ENCODE measurements around the gene C1QTNF12. TPM values are rescaled to one million over a fixed set of nuclear protein-coding genes. Genes with fewer than 3 reads are reported as not detected.

Gene C1QTNF12
- total RNA-seq, 1 donor = 0.36 TPM

DNA sequence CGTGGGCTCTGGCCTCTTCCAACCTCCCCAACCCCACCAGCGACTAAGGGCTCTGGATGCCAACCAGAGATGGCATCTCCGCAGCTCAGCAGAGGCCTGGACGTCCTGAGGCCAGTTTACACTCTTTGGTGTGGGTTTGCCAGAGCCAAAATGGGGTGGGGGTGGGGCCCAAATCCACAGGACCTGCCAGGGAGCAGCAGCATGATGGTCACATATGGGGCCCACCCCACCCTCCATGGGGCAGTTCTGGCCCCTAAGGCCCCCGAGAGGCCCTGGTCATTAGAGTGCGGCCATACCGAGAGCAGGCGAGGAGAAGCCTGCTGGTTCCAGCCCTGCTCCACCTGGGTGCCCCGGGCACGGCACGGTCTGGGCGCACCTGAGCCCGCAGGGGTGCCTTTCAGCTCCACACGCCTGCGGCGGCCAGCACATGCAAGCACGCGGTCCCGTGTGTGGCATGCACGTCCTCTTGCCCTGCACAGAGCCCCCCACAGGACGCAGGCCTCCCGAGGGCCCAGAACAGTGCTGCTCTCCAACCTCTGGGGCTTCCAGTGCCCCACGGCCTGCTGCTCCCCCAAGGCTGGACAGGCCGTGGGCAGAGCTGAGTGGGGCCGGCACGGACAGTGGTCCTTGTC lies 4.8 kb downstream of the C1QTNF12 start:
- Histone ChIP-seq H3K27ac (ENCODE audit: low read depth, low read length) (no peak overlapping the region), H3K4me3 (ENCODE audit: insufficient read depth, low read length) (no peak overlapping the region), H4K20me1 (ENCODE audit: insufficient read depth, low read length) (peaks cover 3% of the 10 kb centered on the region), H3K79me2 (ENCODE audit: insufficient read depth, low read length) (no peaks in the 10 kb centered on the region), H3K4me2 (ENCODE audit: insufficient read depth, low read length) (no peak overlapping the region), H3K9me3 (ENCODE audit: low read depth, low read length) (no peaks in the 10 kb centered on the region), H3K4me1 (ENCODE audit: insufficient read depth, low read length) (no peaks in the 10 kb centered on the region), H3K27me3 (ENCODE audit: insufficient read depth, low read length) (peaks cover 25% of the 10 kb centered on the region), H2AFZ (ENCODE audit: low read length) (no peak overlapping the region), H3K36me3 (ENCODE audit: insufficient read depth, low read length) (no peaks in the 10 kb centered on the region)
- no peak for TF ChIP-seq CTCF (IDR thresholded peaks at IDR 0.05; ENCODE audit: extremely low read depth, low read depth, low read length)
- peak; percentile 92 for DNase-seq (ENCODE audit: insufficient read length, low spot score, missing footprints)

DNA sequence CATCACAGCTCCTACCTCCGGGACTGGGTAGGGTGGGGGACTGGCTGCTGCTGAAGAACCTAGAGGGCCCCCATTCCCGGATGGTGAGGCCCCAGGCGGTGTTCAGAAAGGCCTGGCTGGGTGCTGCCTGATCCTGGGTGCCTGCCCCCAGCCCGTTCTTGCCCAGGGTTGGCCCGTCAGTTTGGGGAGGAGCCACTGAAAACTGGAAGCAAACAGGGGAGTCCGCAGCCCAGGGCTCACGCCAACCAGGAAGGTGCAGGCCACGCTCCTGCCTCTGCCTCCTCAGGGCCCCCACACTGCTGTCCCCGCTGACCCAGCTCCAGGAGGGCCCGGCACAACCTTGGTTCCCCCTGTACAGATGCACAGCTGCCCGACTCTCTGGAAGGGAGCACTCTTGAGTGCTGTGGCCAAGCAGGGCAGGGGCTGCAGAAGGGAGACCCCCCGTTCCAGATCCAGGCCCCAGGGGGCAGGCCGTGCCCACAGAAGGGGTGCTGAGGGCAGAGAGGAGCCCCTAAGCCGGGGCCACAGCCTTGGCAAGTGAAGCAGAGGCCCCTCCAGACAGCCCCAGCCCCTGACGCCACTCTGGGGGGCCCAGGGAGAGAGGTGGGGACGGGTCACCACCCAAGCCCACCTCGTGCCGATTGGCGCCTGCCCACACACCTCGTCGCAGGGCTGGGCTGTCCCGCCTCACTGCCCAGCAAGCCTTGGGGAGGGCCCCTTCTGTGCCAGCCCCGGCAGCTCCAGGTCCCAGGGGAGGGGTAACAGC lies 5.5 kb downstream of the C1QTNF12 start:
- Histone ChIP-seq H3K27ac (ENCODE audit: low read depth, low read length) (no peak overlapping the region), H3K36me3 (ENCODE audit: insufficient read depth, low read length) (no peaks in the 10 kb centered on the region), H3K4me3 (ENCODE audit: insufficient read depth, low read length) (no peak overlapping the region), H4K20me1 (ENCODE audit: insufficient read depth, low read length) (peaks cover 3% of the 10 kb centered on the region), H3K27me3 (ENCODE audit: insufficient read depth, low read length) (peaks cover 25% of the 10 kb centered on the region), H3K79me2 (ENCODE audit: insufficient read depth, low read length) (no peaks in the 10 kb centered on the region), H3K9me3 (ENCODE audit: low read depth, low read length) (no peaks in the 10 kb centered on the region), H2AFZ (ENCODE audit: low read length) (no peak overlapping the region), H3K4me2 (ENCODE audit: insufficient read depth, low read length) (no peak overlapping the region), H3K4me1 (ENCODE audit: insufficient read depth, low read length) (no peaks in the 10 kb centered on the region)
- DNase-seq (ENCODE audit: insufficient read length, low spot score, missing footprints) = peak; percentile 95
- TF ChIP-seq CTCF (IDR thresholded peaks at IDR 0.05; ENCODE audit: extremely low read depth, low read depth, low read length) = no peak

GRCh38 chr1:1240348-1240732 lies 6.2 kb downstream of the C1QTNF12 start:
- H3K27ac ChIP-seq (ENCODE audit: low read depth, low read length) = no peak overlapping the region
- no peak overlapping the region for H2AFZ ChIP-seq (ENCODE audit: low read length)
- no peak overlapping the region for H3K4me3 ChIP-seq (ENCODE audit: insufficient read depth, low read length)
- peak; percentile 91 for DNase-seq (ENCODE audit: insufficient read length, low spot score, missing footprints)
- H3K79me2 ChIP-seq (ENCODE audit: insufficient read depth, low read length) = no peaks in the 10 kb centered on the region
- no peaks in the 10 kb centered on the region for H3K9me3 ChIP-seq (ENCODE audit: low read depth, low read length)
- TF ChIP-seq CTCF (IDR thresholded peaks at IDR 0.05; ENCODE audit: extremely low read depth, low read depth, low read length) = no peak
- H4K20me1 ChIP-seq (ENCODE audit: insufficient read depth, low read length) = peaks cover 5% of the 10 kb centered on the region
- no peaks in the 10 kb centered on the region for H3K4me1 ChIP-seq (ENCODE audit: insufficient read depth, low read length)
- no peaks in the 10 kb centered on the region for H3K36me3 ChIP-seq (ENCODE audit: insufficient read depth, low read length)
- H3K27me3 ChIP-seq (ENCODE audit: insufficient read depth, low read length) = peaks cover 25% of the 10 kb centered on the region
- no peak overlapping the region for H3K4me2 ChIP-seq (ENCODE audit: insufficient read depth, low read length)

DNA sequence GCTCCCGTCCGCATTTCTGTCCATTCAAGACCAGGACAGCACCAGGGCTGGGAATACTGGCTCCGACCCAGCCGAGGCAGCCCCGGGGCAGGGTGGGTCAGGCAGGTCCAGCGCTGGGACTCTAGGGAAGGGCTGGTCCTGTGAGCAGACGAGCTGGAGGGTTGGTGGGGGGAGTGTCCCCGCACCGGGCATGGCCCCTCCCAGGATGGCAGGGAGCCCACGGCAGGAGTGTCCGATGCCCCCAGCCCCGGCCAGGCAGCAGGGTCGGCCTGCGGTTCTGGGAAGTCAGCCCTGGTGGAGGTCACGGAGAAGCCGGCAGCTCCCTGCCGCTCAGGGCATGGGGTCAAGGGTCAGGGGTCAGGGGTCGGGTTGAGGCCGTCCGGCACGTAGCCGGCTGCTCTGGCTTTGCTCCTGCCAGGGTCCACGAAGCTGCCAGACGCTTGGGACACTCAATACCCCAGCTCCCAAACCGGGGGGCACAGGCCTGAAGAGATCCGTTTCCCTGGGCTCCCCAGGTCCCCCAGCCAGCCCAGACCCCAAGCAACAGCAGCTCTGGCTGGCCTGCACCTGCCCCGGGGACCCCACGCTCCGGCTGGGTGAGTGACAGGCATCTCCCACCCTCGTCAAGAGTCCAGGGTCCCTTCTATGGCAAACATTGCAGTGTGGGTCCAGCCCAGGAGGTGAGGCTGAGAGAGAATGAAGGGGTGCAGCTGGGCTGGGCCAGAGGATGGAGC lies 6.7 kb downstream of the C1QTNF12 start:
- peaks cover 7% of the 10 kb centered on the region for H4K20me1 ChIP-seq (ENCODE audit: insufficient read depth, low read length)
- no peaks in the 10 kb centered on the region for H3K4me1 ChIP-seq (ENCODE audit: insufficient read depth, low read length)
- no peaks in the 10 kb centered on the region for H3K79me2 ChIP-seq (ENCODE audit: insufficient read depth, low read length)
- no peak overlapping the region for H3K4me3 ChIP-seq (ENCODE audit: insufficient read depth, low read length)
- no peaks in the 10 kb centered on the region for H3K36me3 ChIP-seq (ENCODE audit: insufficient read depth, low read length)
- H3K4me2 ChIP-seq (ENCODE audit: insufficient read depth, low read length) = no peak overlapping the region
- DNase-seq (ENCODE audit: insufficient read length, low spot score, missing footprints) = peak; percentile 96
- H3K27ac ChIP-seq (ENCODE audit: low read depth, low read length) = no peak overlapping the region
- no peak for TF ChIP-seq CTCF (IDR thresholded peaks at IDR 0.05; ENCODE audit: extremely low read depth, low read depth, low read length)
- H3K9me3 ChIP-seq (ENCODE audit: low read depth, low read length) = no peaks in the 10 kb centered on the region
- H2AFZ ChIP-seq (ENCODE audit: low read length) = no peak overlapping the region
- H3K27me3 ChIP-seq (ENCODE audit: insufficient read depth, low read length) = peaks cover 25% of the 10 kb centered on the region

Measured in osteoblast (primary cell).